GM18526 (cell line): ENCODE data around the gene HIPK1.

Source experiments
- POLR2A ChIP-seq: IDR thresholded peaks from 3 replicates; pipeline ENCODE4 v1.6.1; 2011; ENCODE audit not compliant: insufficient read length; ENCODE audit errors: extremely low read depth

The HIPK1 gene

DNA sequence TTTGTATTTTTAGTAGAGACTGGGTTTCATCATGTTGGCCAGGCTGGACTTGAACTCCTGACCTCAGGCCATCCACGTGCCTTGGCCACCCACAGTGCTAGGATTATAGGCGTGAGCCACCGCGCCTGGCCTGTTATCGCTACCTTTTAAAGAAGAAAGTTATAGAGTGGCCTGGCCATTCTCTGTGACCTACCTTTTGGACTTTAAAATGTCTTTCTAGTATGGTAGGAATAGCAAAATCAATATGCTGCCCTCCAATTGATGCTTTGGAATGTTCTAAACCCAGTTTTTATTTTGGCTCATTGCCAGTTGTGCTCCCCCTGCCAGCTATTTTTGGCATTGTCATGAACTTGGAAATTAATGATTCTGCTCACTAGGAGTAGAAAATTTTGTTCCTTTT lies 19.9 kb downstream of the HIPK1 start:
- TF ChIP-seq POLR2A = no peak

- no peak for TF ChIP-seq POLR2A
Observed at GRCh38 chr1:113950908-113951307, 21.8 kb downstream of the HIPK1 start.

DNA sequence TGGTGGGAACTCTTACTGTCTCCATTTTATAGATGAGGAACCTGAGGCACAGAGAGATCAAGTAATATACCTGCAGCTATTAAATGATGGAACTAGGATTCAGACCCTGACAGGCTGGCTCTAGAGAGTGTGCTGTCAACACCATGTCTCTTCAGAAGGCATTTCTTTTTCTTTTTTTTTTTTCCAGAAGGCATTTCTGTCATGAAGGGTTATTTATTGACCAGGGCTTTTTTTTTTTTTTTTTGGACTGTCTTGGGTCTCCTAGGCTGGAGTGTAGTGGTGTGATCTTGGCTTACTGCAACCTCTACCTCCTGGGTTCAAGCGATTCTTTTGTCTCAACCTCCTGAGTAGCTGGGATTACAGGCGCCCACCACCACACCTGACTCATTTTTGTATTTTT lies 22.6 kb downstream of the HIPK1 start:
- TF ChIP-seq POLR2A = no peak

- TF ChIP-seq POLR2A = no peak
Observed at GRCh38 chr1:113957984-113958383, 28.9 kb downstream of the HIPK1 start.

DNA sequence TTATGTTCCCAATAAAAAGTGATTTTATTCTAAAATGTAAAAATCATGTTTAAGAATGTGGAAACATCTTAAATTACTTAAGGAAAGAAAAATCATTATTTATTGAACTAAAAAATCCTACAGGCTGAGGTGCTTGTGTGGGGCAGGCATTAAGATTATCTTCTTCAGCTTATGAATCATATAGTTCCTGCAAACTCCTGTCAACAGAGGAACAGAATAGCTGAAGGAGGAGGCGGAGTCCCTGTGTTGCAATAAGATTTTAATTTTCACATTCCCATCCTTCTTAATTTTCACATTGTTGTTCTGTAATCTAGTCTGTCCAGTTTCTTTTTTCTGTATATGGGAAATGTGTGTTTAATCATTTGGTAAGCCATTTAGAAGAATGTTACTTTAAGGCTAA lies 29.6 kb downstream of the HIPK1 start:
- no peak for TF ChIP-seq POLR2A

DNA sequence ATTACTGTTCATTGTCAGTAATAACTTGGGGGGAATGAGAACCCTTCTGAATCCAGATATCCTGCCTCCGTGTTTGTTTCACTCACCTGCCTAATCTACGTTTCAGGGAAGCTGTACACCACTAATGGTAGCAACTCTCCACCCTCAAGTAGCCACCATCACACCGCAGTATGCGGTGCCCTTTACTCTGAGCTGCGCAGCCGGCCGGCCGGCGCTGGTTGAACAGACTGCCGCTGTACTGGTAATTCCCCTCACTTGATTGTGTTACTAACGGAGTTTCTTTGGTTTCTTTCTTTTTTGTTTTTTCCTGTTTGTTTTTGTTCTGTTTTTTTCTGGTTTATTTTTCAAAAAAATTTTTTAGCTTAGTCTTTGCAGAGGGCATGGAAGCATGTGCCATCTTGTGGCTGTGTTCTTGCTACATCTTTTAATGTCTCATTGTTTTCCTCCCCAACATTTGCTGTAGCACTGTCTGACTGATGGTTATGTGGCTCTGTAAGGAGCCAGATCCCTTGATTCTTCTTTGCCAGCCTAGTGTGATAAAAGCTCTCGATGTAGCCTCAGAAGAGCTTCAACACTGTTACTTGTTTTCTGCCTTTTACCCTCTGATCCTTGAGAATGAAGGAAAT lies 34.3 kb downstream of the HIPK1 start:
- TF ChIP-seq POLR2A = no peak

- no peak for TF ChIP-seq POLR2A
Observed at GRCh38 chr1:113965703-113966412, 36.7 kb downstream of the HIPK1 start.

GRCh38 chr1:113972954-113973353 lies 43.8 kb downstream of the HIPK1 start:
- no peak for TF ChIP-seq POLR2A

DNA sequence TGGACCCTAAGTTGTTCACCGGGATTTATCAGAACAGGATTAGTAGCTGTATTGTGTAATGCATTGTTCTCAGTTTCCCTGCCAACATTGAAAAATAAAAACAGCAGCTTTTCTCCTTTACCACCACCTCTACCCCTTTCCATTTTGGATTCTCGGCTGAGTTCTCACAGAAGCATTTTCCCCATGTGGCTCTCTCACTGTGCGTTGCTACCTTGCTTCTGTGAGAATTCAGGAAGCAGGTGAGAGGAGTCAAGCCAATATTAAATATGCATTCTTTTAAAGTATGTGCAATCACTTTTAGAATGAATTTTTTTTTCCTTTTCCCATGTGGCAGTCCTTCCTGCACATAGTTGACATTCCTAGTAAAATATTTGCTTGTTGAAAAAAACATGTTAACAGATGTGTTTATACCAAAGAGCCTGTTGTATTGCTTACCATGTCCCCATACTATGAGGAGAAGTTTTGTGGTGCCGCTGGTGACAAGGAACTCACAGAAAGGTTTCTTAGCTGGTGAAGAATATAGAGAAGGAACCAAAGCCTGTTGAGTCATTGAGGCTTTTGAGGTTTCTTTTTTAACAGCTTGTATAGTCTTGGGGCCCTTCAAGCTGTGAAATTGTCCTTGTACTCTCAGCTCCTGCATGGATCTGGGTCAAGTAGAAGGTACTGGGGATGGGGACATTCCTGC lies 46.2 kb downstream of the HIPK1 start:
- no peak for TF ChIP-seq POLR2A

GRCh38 chr1:113976609-113977278 lies 47.6 kb downstream of the HIPK1 start:
- TF ChIP-seq POLR2A = no peak

GRCh38 chr1:113977906-113978305 lies 48.8 kb downstream of the HIPK1 start:
- TF ChIP-seq POLR2A = no peak

- TF ChIP-seq POLR2A = no peak
Observed at GRCh38 chr1:113978863-113979702, 50.0 kb downstream of the HIPK1 start, which contains the start of gene OLFML3. TSS of gene OLFML3 (plus strand) at chr1:113979474. CDS start at chr1:113979517, 43 bp downstream.

DNA sequence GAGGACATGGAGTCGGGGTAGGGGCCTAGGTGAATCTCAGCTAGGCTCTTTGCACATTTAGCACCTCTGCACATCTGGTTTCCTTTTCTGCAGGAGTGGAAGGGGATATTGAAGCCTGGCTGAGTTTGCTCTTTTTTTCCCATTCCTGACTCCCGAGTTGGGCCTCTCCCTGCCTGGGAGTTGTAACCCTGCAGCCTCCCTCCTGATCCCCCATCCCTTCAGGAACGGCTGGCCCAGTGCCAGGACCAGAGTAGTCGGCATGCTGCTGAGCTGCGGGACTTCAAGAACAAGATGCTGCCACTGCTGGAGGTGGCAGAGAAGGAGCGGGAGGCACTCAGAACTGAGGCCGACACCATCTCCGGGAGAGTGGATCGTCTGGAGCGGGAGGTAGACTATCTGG lies 51.0 kb downstream of the HIPK1 start:
- no peak for TF ChIP-seq POLR2A

GRCh38 chr1:113981962-113982931 lies 53.1 kb downstream of the HIPK1 start:
- no peak for TF ChIP-seq POLR2A
